Neural progenitor cell (in vitro differentiated cells): ENCODE measurements around the gene EPHA3.

Source experiments
- EZH2 ChIP-seq: fragments of 200-600 bp; sonication (generic); IDR thresholded peaks from 2 replicates; pipeline ENCODE4 v1.6.1; 2017; ENCODE audit warnings: antibody characterized with exemption, mild to moderate bottlenecking, moderate library complexity
- EZH2phosphoT487 ChIP-seq: fragments of 200-600 bp; sonication (generic); IDR thresholded peaks from 2 replicates; pipeline ENCODE4 v1.6.1; 2017; ENCODE audit warnings: antibody characterized with exemption
- TF ChIP-seq, protein P1 (sequence below): fragments of 200-600 bp; sonication (generic); IDR thresholded peaks from 2 replicates; pipeline ENCODE4 v1.5.1; 2017; ENCODE audit warnings: antibody characterized with exemption, mild to moderate bottlenecking

DNA sequence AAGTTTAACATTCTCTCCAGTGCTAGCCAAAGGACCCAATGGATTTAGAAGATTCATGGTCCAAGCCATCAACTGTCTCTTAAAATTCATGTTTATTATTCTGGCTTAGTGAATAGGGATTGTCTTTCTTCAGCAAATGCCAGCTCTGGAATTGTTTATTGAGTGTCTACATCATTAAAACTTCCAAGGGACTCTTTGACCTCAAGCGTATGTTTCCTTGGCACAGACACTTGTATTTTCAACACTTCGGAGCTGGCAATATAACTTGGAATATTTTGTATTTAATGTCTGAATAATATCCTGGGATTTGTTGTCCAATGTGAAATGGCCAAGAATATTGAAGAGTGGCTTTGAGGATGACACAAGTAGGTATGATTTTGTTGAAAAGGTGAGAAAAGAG lies 204.2 kb downstream of the EPHA3 start:
- TF ChIP-seq EZH2phosphoT487 (no peak), EZH2 (no peak)
- TF ChIP-seq, protein P1, sequence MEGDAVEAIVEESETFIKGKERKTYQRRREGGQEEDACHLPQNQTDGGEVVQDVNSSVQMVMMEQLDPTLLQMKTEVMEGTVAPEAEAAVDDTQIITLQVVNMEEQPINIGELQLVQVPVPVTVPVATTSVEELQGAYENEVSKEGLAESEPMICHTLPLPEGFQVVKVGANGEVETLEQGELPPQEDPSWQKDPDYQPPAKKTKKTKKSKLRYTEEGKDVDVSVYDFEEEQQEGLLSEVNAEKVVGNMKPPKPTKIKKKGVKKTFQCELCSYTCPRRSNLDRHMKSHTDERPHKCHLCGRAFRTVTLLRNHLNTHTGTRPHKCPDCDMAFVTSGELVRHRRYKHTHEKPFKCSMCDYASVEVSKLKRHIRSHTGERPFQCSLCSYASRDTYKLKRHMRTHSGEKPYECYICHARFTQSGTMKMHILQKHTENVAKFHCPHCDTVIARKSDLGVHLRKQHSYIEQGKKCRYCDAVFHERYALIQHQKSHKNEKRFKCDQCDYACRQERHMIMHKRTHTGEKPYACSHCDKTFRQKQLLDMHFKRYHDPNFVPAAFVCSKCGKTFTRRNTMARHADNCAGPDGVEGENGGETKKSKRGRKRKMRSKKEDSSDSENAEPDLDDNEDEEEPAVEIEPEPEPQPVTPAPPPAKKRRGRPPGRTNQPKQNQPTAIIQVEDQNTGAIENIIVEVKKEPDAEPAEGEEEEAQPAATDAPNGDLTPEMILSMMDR = no peak
